HG03135 (cell line): ENCODE data around the gene FHOD3.
"Not testable (repeated sequence)": the region's sequence is repeated elsewhere in the genome, so short reads cannot be mapped to it uniquely, and the experiment has no call there.

Experiments
- ATAC-seq: cut with Tn5 transposase; IDR thresholded peaks from one replicate; pipeline ENCODE4 v1.9.1; 2021; ENCODE audit warnings: mild to moderate bottlenecking, moderate library complexity; ENCODE audit not compliant: unreplicated experiment

FHOD3 gene

DNA sequence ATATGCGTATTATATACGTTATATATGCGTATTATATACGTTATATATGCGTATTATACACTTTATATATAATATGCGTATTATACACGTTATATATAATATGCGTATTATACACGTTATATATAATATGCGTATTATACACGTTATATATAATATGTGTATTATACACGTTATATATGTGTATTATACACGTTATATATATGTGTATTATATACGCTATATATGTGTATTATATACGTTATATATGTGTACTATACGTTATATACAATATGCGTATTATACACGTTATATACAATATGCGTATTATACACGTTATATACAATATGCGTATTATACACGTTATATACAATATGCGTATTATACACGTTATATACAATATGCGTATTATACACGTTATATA lies 465.5 kb downstream of the FHOD3 start:
- not testable (repeated sequence) for ATAC-seq

GRCh38 chr18:36766836-36767235 lies 469.3 kb downstream of the FHOD3 start:
- no peak for ATAC-seq

GRCh38 chr18:36769172-36769571 lies 471.7 kb downstream of the FHOD3 start:
- ATAC-seq: no peak

DNA sequence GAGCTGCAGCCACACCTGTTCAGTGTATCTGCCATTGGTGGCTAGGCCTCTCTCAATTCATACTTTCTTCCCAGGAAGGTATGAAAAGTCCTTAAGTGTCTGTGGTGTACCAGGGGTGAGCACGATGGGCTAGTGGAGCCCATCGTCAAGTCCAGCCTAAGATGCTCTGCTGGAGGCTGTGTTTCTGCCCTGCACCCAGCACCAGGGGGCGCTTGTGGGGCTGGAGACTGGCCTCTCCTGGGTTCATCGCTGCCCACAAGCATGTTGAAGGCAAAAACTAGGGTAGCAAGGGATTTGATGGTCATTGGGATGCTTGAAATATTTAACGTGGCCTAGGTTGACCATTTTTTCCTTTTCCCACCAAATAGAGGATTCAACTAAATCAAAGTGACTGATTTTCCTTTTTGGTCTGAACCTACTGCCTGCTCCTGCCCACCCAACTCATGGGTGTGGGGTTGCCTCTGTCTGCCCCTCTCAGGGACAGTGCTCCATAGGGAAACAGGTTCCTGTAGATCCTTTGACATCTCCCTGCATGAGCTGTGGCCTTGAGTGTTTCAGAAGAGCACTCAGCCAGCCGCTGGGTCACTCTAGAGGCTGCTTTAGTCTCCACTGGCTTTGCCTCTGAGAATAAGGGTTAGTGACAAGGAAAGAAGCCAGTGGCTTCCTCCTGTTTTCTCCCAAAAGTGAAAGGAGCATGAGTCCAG lies 472.2 kb downstream of the FHOD3 start:
- no peak for ATAC-seq

DNA sequence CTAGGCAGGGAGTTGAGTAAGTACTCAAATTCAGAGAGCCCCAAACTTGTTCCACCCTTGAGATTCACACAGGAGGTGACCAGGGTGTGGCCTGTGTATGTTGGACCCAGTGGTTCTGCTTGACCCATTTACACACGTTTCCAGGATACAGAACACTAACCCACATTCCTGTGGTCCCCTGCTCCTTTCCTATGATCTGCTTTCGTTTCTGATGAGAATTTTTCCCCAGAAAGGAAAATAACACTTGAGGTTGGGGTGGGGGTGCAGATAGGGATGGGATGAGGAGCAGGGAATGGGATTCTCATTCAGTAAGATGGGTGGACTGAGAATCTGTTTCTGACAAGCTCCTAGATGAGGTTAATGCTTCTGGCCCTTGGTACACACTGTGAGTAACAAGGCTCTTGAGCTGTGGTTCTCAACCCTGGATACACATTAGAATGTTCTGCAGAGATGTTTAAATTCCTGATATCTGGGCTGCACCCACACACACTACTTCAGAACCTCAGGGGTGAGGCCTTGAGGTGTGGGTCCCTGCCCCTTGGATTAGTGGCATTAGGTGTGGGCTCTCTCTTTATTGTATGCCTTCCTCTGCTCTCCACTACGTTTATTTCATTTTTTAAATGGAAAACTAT lies 472.9 kb downstream of the FHOD3 start:
- ATAC-seq: no peak

DNA sequence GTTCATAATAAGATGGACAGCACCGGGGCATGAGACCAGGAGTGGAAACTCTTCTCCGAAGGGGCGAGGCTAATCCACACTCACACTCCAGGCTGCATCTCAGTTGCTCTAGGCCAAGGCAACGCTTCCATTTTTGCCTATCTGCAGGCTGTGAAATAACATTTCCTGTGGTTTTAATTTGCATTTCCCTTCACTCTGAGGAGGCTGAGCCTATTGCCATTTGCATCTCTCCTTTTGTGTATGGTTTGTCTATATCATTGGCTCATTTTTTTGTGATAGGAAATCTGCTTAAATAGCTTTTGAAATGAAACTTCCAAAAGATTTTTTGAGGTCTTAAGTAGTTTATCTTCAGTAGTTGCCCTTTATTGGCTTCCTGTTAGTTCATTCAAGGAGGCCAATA lies 473.7 kb downstream of the FHOD3 start:
- ATAC-seq: no peak

- ATAC-seq: no peak
Observed at GRCh38 chr18:36772241-36772723, 474.8 kb downstream of the FHOD3 start.

DNA sequence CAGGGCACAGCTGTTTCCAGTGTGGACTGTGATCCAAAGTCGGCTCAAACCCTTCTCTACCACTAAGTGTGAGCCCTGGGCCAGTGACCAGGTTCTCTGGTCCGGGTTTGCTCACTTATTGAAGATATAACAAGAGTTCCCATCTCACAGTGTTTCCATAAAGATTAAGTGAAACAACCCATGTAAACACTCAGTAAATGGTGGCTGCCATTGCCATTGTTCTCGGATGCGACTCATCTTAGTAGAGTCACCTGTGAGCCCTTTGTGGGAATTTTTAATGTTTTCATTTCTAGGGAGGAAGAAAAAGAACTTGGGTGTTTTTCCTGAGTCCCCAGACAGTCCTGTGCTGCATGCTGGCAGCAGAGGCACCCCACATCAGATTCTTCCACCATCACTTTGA lies 477.9 kb downstream of the FHOD3 start:
- no peak for ATAC-seq

GRCh38 chr18:36776650-36777049 lies 479.1 kb downstream of the FHOD3 start:
- ATAC-seq: no peak

DNA sequence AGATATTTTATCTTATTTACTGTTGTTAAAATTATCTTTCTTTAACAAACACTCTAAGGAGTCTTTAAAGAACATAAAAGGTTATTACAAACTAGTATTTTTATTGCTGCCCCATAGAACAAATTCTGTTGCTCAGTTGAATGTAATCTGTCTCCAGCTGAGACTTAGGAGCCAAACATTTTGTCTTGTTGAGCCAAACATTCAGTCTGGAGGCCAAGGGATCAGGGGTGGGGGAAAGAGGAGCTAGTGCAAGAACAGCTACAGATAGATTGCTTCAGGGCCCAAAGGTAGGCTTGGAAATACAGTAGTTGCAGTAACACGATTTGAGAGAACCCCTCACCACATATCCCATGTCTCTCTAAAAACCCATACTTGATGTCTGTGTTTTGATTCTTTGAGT lies 480.1 kb downstream of the FHOD3 start:
- ATAC-seq: no peak

DNA sequence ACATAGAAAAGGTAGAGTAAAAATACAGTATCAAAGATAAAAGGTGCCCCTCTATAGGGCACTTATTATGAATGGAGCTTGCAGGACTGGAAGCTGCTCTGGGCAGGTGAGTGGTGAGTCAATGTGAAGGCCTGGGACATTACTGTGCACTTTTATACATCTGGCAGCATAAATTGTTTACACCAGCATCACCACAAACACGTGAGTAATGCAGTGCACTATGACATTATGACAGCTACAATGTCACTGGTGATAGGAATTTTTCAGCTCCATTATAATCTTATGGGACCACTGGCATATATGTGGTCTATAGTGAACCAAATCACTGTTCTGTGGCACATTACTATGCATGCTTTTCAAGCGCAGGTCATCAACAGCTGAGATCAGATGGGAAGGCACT lies 483.2 kb downstream of the FHOD3 start:
- ATAC-seq: no peak

GRCh38 chr18:36782710-36783109 lies 485.2 kb downstream of the FHOD3 start:
- ATAC-seq: no peak

- ATAC-seq: no peak
Observed at GRCh38 chr18:36783792-36784191, 486.3 kb downstream of the FHOD3 start.

- ATAC-seq: no peak
Observed at GRCh38 chr18:36786686-36787085, 489.2 kb downstream of the FHOD3 start.

DNA sequence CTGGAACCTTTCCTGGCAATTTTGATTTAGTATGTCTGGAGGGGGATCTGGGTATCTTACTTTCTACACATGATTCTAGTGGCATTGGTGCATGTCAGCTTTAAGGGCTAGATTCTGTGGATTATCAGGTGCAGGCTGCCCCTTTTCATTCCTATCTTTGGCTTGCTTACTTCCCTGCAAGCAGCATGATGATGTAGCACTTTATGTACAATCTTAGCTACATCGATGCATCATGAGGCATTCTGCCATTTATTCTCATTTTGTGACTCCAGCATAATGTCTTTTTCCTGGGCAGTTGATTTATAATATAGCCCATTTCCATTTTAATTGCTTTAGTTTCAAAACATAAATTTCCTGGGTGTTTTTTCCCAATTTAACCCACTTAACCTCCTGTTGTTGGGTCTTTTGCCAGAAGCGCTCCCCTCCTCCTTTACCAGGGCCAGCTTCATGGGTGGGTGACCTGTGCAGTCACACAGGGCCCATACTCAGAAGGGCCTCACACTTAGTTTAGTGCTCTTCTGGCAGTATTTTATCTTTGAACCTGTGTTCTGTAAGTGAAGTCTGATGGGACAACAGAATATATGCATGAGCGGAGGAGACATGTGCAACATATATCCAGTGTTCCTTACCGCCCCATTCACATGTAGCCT lies 495.2 kb downstream of the FHOD3 start:
- ATAC-seq: no peak

GRCh38 chr18:36798738-36799473 lies 501.4 kb downstream of the FHOD3 start:
- no peak for ATAC-seq

GRCh38 chr18:36805105-36805504 lies 507.6 kb downstream of the FHOD3 start:
- ATAC-seq: no peak

DNA sequence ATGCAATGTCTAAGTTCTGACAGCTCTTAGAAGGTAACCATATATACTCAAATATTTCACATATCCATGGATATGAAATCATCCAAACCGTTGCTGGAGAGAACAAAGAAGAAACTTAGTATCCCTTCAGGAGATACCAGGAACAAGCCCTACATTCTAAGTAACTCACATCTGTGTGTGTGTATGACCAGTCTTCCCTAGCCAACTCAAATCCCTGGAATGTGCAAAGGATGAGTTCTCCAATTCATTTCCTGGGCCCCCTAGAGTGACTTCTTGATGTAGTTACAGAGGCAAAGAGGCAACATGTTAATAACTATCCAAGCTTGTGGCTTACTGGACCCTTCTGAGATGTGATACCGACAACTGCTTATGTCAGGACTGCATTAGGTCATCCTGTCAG lies 511.2 kb downstream of the FHOD3 start:
- no peak for ATAC-seq

DNA sequence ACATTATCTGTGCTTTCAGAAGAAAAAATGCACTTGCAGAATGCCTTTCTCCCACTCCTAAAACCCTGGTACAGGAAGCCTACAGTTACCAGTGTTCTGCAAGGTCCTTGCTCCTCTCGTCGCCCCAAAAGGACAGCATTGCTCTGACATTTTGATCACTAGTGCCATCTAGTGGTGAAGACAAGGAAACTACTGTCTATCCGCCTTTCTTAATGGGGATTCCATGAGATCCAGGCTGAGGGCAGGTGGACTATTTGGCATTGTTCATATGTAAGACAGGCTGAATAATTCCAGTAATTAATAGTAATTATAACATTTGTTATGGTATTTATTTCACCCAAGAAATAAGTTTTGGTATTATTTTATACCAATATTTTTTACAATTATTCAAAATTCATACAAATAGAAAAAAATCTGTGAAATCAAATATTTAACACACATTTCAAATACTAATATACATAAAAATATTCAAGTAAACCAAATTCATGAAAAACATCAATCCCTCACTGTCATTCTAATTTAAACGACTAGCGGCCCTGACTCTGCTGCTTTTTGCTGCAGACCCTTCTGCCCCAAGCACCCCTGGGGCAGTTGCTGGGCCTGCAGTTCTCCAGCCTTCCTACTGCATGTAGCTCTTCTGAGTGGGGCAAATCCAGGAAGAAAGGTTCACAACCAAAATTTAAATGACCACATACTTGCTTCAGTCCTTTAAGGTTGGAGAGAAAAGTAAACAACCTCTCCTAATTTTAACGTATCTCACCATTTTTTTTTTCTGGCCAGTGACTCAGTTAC lies 512.3 kb downstream of the FHOD3 start:
- ATAC-seq: peak; percentile 90

GRCh38 chr18:36811430-36811829 lies 513.9 kb downstream of the FHOD3 start:
- ATAC-seq: no peak

GRCh38 chr18:36811955-36812354 lies 514.4 kb downstream of the FHOD3 start:
- no peak for ATAC-seq
